ENCODE data around the gene TNIK. TPM values are rescaled to one million over a fixed set of nuclear protein-coding genes. Genes with fewer than 3 reads are reported as not detected.
"Not testable (repeated sequence)": the region's sequence is repeated elsewhere in the genome, so short reads cannot be mapped to it uniquely, and the experiment has no call there.

TNIK gene
- total RNA-seq, 4 donors from 2014 or later, result 32.9 to 41.7 (median 38.0) TPM

GRCh38 chr3:171384101-171384891 is 75.9 kb downstream of the TNIK start:
- Histone ChIP-seq H3K9me3 (no peaks in the 10 kb centered on the region), H3K4me3 (no peak overlapping the region), H3K36me3 (no peaks in the 10 kb centered on the region), H3K27ac (peak overlapping the region in 3 of 4 donors; percentile 56 to 62 (median 60)), H3K4me1 (peaks cover 18 to 76% (median 21%) of the 10 kb centered on the region in 3 donors), H3K27me3 (no peaks in the 10 kb centered on the region)
- 38 to 58% methylated on average over 3 of the region's 3 CpGs for WGBS, 2 donors (ENCODE audit: low coverage in 1 of 2)
- ATAC-seq, result no peak
- TF ChIP-seq CTCF (IDR thresholded peaks at IDR 0.05), result no peak
- no peak for TF ChIP-seq POLR2A (IDR thresholded peaks at IDR 0.05)
- no peak for TF ChIP-seq EP300 (IDR thresholded peaks at IDR 0.05)
- TF ChIP-seq POLR2AphosphoS5 (IDR thresholded peaks at IDR 0.05), result no peak

GRCh38 chr3:171383206-171384018 is 76.8 kb downstream of the TNIK start:
- H3K9me3 ChIP-seq, result no peaks in the 10 kb centered on the region
- TF ChIP-seq POLR2AphosphoS5 (IDR thresholded peaks at IDR 0.05) (no peak), POLR2A (IDR thresholded peaks at IDR 0.05) (no peak), EP300 (IDR thresholded peaks at IDR 0.05) (no peak), CTCF (IDR thresholded peaks at IDR 0.05) (no peak)
- no peaks in the 10 kb centered on the region for H3K36me3 ChIP-seq
- H3K4me3 ChIP-seq, result no peak overlapping the region
- H3K27ac ChIP-seq, result peak overlapping the region; percentile 16 to 62 (median 58)
- ATAC-seq, result peak; percentile 62
- H3K4me1 ChIP-seq, result peaks cover 18 to 74% (median 23%) of the 10 kb centered on the region in 3 donors
- no peaks in the 10 kb centered on the region for H3K27me3 ChIP-seq
- 36 to 41% methylated on average over 5 of the region's 5 CpGs for WGBS, 2 donors (ENCODE audit: low coverage in 1 of 2)

- Histone ChIP-seq H3K4me1 (peaks cover 18 to 79% (median 23%) of the 10 kb centered on the region in 3 donors), H3K27ac (peak overlapping the region in 1 of 4 donors; percentile 60)
- H3K27me3 ChIP-seq, H3K4me3 ChIP-seq, H3K9me3 ChIP-seq, ATAC-seq, H3K36me3 ChIP-seq: not testable (repeated sequence)
- WGBS, 2 donors (ENCODE audit: low coverage in 1 of 2), result 86% methylated on average over 1 of the region's 4 CpGs; no CpG with 5 or more reads in 1 of the 2 donors
These were observed 77.9 kb downstream of the TNIK start for GRCh38 chr3:171382347-171382746.

- Histone ChIP-seq H3K27ac (peak overlapping the region in 3 of 4 donors; percentile 33 to 57 (median 44)), H3K36me3 (no peaks in the 10 kb centered on the region), H3K27me3 (no peaks in the 10 kb centered on the region), H3K9me3 (no peaks in the 10 kb centered on the region), H3K4me3 (no peak overlapping the region), H3K4me1 (peaks cover 18 to 88% (median 30%) of the 10 kb centered on the region in 3 donors)
- ATAC-seq, result no peak
- TF ChIP-seq POLR2AphosphoS5 (IDR thresholded peaks at IDR 0.05) (no peak), POLR2A (IDR thresholded peaks at IDR 0.05) (no peak), CTCF (IDR thresholded peaks at IDR 0.05) (no peak), EP300 (IDR thresholded peaks at IDR 0.05) (no peak)
- whole genome bisulfite sequencing, 2 donors (ENCODE audit: low coverage in 1 of 2), result 12 to 28% methylated on average over 2 to 3 of the region's 3 CpGs
These were observed 79.3 kb downstream of the TNIK start for GRCh38 chr3:171380711-171381425.

GRCh38 chr3:171379961-171380483 is 80.2 kb downstream of the TNIK start:
- peak; percentile 15 for ATAC-seq
- H3K27me3 ChIP-seq, result no peaks in the 10 kb centered on the region
- no peaks in the 10 kb centered on the region for H3K36me3 ChIP-seq
- TF ChIP-seq EP300 (IDR thresholded peaks at IDR 0.05) (no peak), POLR2AphosphoS5 (IDR thresholded peaks at IDR 0.05) (no peak), CTCF (IDR thresholded peaks at IDR 0.05) (no peak), POLR2A (IDR thresholded peaks at IDR 0.05) (no peak)
- 48 to 66% methylated on average over 6 to 8 of the region's 8 CpGs for WGBS, 2 donors (ENCODE audit: low coverage in 1 of 2)
- peaks cover 18 to 92% (median 30%) of the 10 kb centered on the region in 3 donors for H3K4me1 ChIP-seq
- peak overlapping the region in 3 of 4 donors; percentile 33 to 57 (median 44) for H3K27ac ChIP-seq
- no peak overlapping the region for H3K4me3 ChIP-seq
- H3K9me3 ChIP-seq, result no peaks in the 10 kb centered on the region

Data from gastroesophageal sphincter (tissue), 4 donors.